ENCODE measurements around the gene ITGAV.

DNA sequence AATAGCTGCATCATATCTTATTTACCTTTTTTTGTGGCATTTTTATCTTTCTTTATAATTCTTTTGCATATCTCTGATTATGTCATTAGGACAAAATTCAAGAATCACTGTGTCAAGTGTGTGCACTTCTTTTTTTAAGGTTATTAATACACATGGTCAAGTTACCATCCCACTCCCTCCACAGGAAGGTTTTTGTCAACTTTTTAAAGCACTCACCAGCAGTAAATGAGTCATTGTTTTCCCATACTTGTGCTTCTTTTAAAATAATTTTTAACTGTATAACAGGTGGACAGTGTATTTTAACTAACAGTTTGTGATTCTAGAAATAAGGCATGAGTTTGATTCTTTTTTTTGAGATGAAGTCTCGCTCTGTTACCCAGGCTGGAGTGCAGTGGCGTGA lies 58.3 kb downstream of the ITGAV start:
- TF ChIP-seq POLR2A (IDR thresholded peaks at IDR 0.05) (no peak), EP300 (IDR thresholded peaks at IDR 0.05) (no peak)
- TF ChIP-seq, protein P1, sequence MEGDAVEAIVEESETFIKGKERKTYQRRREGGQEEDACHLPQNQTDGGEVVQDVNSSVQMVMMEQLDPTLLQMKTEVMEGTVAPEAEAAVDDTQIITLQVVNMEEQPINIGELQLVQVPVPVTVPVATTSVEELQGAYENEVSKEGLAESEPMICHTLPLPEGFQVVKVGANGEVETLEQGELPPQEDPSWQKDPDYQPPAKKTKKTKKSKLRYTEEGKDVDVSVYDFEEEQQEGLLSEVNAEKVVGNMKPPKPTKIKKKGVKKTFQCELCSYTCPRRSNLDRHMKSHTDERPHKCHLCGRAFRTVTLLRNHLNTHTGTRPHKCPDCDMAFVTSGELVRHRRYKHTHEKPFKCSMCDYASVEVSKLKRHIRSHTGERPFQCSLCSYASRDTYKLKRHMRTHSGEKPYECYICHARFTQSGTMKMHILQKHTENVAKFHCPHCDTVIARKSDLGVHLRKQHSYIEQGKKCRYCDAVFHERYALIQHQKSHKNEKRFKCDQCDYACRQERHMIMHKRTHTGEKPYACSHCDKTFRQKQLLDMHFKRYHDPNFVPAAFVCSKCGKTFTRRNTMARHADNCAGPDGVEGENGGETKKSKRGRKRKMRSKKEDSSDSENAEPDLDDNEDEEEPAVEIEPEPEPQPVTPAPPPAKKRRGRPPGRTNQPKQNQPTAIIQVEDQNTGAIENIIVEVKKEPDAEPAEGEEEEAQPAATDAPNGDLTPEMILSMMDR (IDR thresholded peaks at IDR 0.05), result no peak

Data from gastroesophageal sphincter (tissue), 3 donors.